GM06990 (cell line): ENCODE results near the gene PRKCA.
"Not testable (repeated sequence)": the region's sequence is repeated elsewhere in the genome, so short reads cannot be mapped to it uniquely, and the experiment has no call there.

Source experiments
- DNase-seq: peaks from one replicate; pipeline ENCODE4 v3.0.0-alpha.2; 2011; ENCODE audit not compliant: insufficient read length; ENCODE audit errors: extremely low read depth
- H3K27me3 ChIP-seq: replicated peaks from 2 replicates; pipeline ENCODE4 v1.6.0; 2011; ENCODE audit warnings: low read length; ENCODE audit not compliant: control insufficient read depth, insufficient read depth
- H3K36me3 ChIP-seq: 2 replicates; pipeline ENCODE4 v1.5.1; 2011; ENCODE audit warnings: low read length; ENCODE audit not compliant: control insufficient read depth, insufficient read depth
- H3K4me3 ChIP-seq: replicated peaks from 2 replicates; pipeline ENCODE4 v1.5.1; 2011; ENCODE audit warnings: low read depth, mild to moderate bottlenecking, control low read depth, low read length
- TF ChIP-seq, protein P1 (sequence below): IDR thresholded peaks from 2 replicates; pipeline ENCODE4 v1.5.1; 2011; ENCODE audit warnings: low read length, control low read depth, mild to moderate bottlenecking, inconsistent platforms; ENCODE audit not compliant: insufficient read depth, poor library complexity, severe bottlenecking

The PRKCA gene

DNA sequence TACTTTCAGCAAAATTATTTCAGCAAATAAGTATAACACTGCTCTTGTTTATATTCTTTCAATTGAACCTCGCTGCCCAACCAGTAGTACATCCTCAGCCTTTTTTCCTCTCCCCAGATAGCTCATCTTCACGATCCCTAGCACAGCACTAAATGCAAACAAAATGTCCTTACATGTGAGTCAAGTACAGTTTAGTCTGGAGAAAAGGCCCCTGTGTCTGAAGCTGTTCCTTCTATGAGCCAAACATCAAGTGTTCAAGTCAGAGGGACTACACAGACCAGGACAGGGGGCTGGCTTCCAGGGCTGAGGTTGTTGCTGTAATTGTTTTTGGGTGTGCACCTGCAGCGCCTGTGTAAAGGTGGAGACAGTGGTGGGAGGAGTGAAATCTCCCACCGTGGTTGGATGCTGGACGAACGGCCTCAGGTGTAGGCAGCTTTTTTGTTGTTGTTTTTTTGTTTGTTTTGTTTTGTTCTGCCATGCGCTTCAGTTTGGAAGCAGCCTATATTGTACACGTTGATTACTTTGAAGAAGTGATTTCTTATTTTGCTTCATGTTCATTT is 147.1 kb downstream of the PRKCA start:
- TF ChIP-seq, protein P1, sequence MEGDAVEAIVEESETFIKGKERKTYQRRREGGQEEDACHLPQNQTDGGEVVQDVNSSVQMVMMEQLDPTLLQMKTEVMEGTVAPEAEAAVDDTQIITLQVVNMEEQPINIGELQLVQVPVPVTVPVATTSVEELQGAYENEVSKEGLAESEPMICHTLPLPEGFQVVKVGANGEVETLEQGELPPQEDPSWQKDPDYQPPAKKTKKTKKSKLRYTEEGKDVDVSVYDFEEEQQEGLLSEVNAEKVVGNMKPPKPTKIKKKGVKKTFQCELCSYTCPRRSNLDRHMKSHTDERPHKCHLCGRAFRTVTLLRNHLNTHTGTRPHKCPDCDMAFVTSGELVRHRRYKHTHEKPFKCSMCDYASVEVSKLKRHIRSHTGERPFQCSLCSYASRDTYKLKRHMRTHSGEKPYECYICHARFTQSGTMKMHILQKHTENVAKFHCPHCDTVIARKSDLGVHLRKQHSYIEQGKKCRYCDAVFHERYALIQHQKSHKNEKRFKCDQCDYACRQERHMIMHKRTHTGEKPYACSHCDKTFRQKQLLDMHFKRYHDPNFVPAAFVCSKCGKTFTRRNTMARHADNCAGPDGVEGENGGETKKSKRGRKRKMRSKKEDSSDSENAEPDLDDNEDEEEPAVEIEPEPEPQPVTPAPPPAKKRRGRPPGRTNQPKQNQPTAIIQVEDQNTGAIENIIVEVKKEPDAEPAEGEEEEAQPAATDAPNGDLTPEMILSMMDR: no peak
- no peak overlapping the region for H3K4me3 ChIP-seq
- no peak for DNase-seq

DNA sequence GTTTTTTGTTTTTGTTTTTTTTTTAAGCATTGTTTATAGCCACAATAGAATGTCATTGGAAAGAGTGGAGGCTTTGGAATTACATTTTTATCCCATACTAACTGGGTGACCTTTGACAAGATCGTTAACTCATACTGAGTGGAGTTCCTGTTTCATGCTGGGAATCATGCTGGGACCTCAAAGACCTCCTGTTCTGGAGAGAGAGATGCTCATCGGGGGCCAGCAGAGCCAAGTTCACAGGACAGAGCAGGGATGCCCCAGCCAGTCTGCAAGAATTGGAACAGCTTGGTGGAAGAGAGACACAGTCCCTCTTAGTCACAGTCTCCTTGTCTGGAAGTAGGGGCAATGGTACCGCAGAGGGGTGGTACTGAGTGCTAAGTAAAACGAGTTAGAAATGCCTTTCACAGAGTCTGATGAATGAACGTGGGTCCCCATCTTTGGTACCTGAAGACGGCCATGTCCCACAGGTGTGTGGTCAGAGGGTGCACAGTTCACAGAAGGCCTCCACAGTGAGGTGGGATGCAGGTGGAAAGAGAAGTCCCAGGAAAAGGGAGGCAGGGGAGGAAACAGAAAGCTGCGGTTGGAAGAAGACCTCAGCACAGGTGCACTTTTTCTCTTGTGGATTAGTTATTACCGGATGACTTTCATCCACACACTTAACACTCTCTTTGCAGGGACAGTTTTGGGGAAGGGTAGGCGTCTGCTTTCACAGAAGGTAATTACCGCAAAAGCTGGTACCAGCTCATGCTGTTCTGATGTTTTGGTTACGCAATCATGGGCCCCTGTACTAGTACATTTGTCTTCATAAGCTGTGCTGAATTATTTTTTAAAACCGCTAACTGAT is 147.8 kb downstream of the PRKCA start:
- TF ChIP-seq, protein P1: no peak
- no peak for DNase-seq
- Histone ChIP-seq H3K27me3 (no peaks in the 10 kb centered on the region; the same call in 1 of the 2 replicates), H3K4me3 (no peak overlapping the region), H3K36me3 (no peaks in the 10 kb centered on the region)

More for the DNA sequence above, 147.1 kb downstream of the PRKCA start:
- H3K36me3 ChIP-seq: no peaks in the 10 kb centered on the region
- no peaks in the 10 kb centered on the region; the same call in 1 of the 2 replicates for H3K27me3 ChIP-seq

DNA sequence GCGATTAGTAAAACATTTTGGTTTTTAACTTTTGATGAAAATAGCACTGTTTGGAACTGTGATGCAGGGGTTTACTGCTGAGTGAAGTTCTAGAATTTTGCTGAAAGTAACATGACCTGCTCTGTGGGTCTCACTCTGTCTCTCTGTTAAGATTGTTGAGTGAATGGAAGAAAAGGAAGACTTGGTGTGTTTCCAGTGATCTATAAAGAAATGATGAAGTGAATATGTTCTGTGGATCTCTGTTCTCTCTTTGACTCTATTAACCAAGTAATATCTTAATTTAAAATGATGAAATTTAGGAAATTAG is 148.4 kb downstream of the PRKCA start:
- DNase-seq: no peak
- Histone ChIP-seq H3K27me3 (no peaks in the 10 kb centered on the region; the same call in 1 of the 2 replicates), H3K36me3 (no peaks in the 10 kb centered on the region), H3K4me3 (no peak overlapping the region)
- TF ChIP-seq, protein P1: no peak

DNA sequence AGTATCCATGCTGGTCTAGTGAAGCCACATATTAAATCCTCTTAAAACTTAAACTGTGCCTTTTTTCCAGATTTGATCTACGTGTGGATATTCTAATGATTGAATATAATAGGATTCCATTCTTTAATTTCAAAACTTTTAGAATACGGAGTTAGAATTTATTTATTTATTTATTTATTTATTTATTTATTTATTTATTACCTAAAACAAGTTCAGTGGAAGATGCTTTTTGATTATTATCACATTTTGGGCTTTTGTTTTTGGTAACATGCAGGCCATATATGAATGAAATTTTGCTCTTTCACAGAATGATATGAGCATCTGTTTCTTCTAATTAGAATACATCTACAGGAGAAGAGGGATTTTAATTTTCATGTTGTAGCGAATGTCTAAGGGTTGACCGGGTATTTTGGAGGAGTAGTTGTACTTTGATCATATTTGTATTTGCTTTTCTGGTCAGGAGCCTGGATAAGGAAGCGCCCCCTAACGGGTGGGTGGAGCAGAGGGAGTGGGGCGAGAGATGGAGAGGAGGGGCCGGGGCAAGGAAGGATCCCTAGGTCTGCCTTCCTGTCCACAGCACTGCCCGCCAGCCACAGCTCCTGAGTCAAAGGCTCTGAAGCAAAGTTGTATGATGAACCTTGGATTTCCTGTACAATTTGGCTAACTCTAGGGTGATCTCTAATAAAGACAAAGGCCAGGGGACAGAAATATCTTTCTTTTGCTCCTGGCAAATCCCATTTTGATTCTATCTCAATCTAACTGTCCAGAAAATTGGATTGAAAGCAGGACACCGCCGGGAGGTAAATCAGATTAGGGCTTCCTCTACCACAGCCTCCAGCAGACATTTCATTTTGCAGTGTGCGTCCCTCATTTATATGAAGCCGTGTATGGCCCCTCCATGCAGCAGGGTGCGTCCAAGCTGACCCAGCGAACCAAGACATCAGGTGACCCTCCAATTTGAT is 149.1 kb downstream of the PRKCA start:
- DNase-seq: no peak
- Histone ChIP-seq H3K36me3 (no peaks in the 10 kb centered on the region), H3K27me3 (no peaks in the 10 kb centered on the region; the same call in 1 of the 2 replicates), H3K4me3 (no peak overlapping the region)
- TF ChIP-seq, protein P1: peak; percentile 46

DNA sequence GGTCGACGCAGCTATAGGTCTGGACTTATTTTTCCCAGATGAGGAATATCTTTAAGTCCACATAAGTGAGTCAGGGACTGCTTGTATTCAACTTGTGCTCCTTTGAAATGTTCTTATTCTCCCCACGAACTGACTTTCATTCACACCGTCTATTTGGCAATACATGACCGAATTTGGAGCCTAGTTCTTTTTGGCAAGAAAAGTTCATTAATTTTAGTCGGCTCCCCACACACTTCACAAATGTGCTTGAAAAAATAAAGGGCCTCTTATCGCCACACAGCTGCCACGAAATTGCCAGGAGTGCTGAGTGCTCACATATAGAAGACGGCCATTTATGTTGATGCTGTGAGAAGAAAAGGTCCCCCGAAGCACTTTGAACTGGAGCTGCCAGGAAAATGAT is 152.6 kb downstream of the PRKCA start:
- H3K27me3 ChIP-seq: no peaks in the 10 kb centered on the region; the same call in 1 of the 2 replicates
- TF ChIP-seq, protein P1: no peak
- no peaks in the 10 kb centered on the region for H3K36me3 ChIP-seq
- DNase-seq: no peak
- H3K4me3 ChIP-seq: no peak overlapping the region

DNA sequence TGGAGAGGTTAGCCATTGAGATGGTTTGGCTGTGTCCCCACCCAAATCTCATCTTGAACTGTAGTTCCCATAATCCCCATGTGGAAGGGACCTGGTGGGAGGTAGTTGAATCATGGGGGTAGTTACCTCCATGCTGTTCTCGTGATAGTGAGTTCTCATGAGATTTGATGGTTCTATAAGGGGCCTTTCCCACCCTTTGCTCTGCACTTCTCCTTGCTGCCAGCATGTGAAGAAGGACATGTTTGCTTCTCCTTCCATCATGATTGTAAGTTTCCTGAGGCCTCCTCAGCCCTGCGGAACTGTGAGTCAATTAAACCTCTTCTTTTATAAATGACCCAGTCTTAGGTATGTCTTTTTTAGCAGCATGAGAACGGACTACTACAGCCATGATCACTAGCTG is 155.1 kb downstream of the PRKCA start:
- H3K36me3 ChIP-seq, H3K27me3 ChIP-seq, H3K4me3 ChIP-seq, DNase-seq: not testable (repeated sequence)
